Common myeloid progenitor, CD34-positive (primary cell): ENCODE data around the gene CABCOCO1.
"Not testable (repeated sequence)": the region's sequence is repeated elsewhere in the genome, so short reads cannot be mapped to it uniquely, and the experiment has no call there.

Experiments
- CTCF ChIA-PET: fragments of 350-600 bp; sonication (Branson Sonifier 250); formaldehyde crosslinking; loops from one replicate; lab custom pipeline; 2021; ENCODE audit warnings: antibody characterized with exemption; lab: Charles Lee
- POLR2A ChIA-PET: fragments of 350-600 bp; sonication (Branson Sonifier 250); formaldehyde crosslinking; loops from one replicate; lab custom pipeline; 2021; ENCODE audit warnings: antibody characterized with exemption; lab: Charles Lee
- DNase-seq, 3 donors: peaks; one replicate each; pipeline versions ENCODE4 v3.0.0 to v3.0.0-alpha.2; 2013
- H3K27ac ChIP-seq, 2 experiments: 1 replicate in 1 of 2; 2 replicates in 1 of 2; pipeline ENCODE4 v1.7.0; 2013; ENCODE audit warnings: inconsistent platforms in 2 of 2, low read length in 2 of 2, mild to moderate bottlenecking in 2 of 2, low read depth in 1 of 2, moderate library complexity in 1 of 2; ENCODE audit not compliant: severe bottlenecking in 2 of 2, insufficient read depth in 1 of 2, poor library complexity in 1 of 2
- H3K27me3 ChIP-seq, 5 experiments: replicated peaks in 2 of 5; 1 replicate in 3 of 5; 2 replicates in 2 of 5; pipeline versions ENCODE4 v1.6.1 to v1.7.0; 2013; ENCODE audit warnings: low read length in 4 of 5, mild to moderate bottlenecking in 2 of 5, moderate library complexity in 2 of 5, inconsistent platforms in 1 of 5; ENCODE audit not compliant: insufficient read depth in 5 of 5, control insufficient read depth in 4 of 5
- H3K36me3 ChIP-seq, 4 experiments: 1 replicate in 2 of 4; 2 replicates in 2 of 4; pipeline versions ENCODE4 v1.6.1 to v1.7.0; 2013; ENCODE audit warnings: low read length in 3 of 4, control low read depth in 1 of 4, mild to moderate bottlenecking in 1 of 4; ENCODE audit not compliant: control insufficient read depth in 4 of 4, insufficient read depth in 4 of 4
- H3K4me1 ChIP-seq, 4 experiments: 1 replicate in 3 of 4; 2 replicates in 1 of 4; pipeline versions ENCODE4 v1.6.1 to v1.7.1; 2013; ENCODE audit warnings: low read length in 3 of 4, mild to moderate bottlenecking in 3 of 4, control low read depth in 1 of 4, inconsistent platforms in 1 of 4, moderate library complexity in 1 of 4; ENCODE audit not compliant: control insufficient read depth in 4 of 4, insufficient read depth in 4 of 4; ENCODE audit errors: control extremely low read depth in 1 of 4
- H3K4me3 ChIP-seq, 7 experiments: 1 replicate in 4 of 7; 2 replicates in 3 of 7; pipeline versions ENCODE4 v1.5.1 to v1.7.0; 2013; ENCODE audit warnings: mild to moderate bottlenecking in 7 of 7, low read length in 6 of 7, moderate library complexity in 6 of 7, inconsistent platforms in 2 of 7, low read depth in 2 of 7, control low read depth in 1 of 7; ENCODE audit not compliant: insufficient read depth in 4 of 7, control insufficient read depth in 1 of 7; ENCODE audit errors: extremely low read depth in 1 of 7
- H3K9me3 ChIP-seq, 5 experiments: 1 replicate in 4 of 5; 2 replicates in 1 of 5; pipeline versions ENCODE4 v1.6.1 to v1.7.1; 2013; ENCODE audit warnings: low read length in 4 of 5, mild to moderate bottlenecking in 2 of 5, inconsistent platforms in 1 of 5, low read depth in 1 of 5, moderate library complexity in 1 of 5; ENCODE audit not compliant: control insufficient read depth in 4 of 5, insufficient read depth in 2 of 5; ENCODE audit errors: control extremely low read depth in 1 of 5
- WGBS: methylation state at CpG from one replicate; pipeline ENCODE4 v1.1.5; 2013; ENCODE audit not compliant: insufficient coverage; 5-methylcytosine and 5-hydroxymethylcytosine counted together

CABCOCO1 gene

DNA sequence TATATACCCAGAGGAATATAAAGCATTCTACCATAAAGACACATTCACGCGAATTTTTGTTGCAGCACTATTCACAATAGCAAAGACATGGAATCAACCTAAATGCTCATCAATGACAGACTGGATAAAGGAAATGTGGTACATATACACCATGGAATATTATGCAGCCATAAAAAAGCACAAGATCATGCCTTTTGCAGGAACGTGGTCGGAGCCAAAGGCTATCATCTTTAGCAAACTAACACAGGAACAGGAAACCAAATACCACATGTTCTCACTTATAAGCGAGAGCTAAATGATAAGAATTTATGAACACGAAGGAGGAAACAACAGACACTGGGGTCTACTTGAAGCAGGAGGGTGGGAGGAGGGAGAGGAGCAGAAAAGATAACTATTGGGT is 74.7 kb downstream of the CABCOCO1 start:
- H3K27me3 ChIP-seq, DNase-seq, H3K4me1 ChIP-seq, H3K4me3 ChIP-seq, H3K9me3 ChIP-seq, H3K27ac ChIP-seq, H3K36me3 ChIP-seq, POLR2A ChIA-PET: not testable (repeated sequence)
- WGBS: no CpG with 5 or more reads among the region's 6 CpGs
- CTCF ChIA-PET: interaction anchor here (1.0 to 9.9 kb wide), 2 partner anchors 11 to 82 kb away, joined by 3 to 108 read pairs; no protein-coding TSS in a partner anchor

DNA sequence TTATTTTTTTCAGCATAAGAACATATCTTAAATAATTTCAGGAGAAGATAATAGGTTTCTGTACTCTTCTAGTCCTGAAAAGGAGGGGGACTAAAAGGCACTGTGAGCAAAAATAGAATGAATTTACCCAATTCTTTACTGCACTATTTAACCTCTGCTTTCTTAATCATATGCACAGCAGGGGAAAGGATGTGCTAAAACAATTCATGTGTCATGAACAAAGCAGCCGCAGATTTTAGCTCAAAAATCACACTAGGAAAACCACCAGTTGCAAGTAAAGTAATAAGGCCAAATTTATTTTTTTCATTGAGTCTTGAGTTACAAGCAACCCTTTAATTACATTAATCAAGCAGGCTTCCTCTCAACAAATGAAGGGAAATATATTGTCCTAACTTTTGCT is 80.1 kb downstream of the CABCOCO1 start:
- no CpG with 5 or more reads among the region's 1 CpG for WGBS
- H3K27ac ChIP-seq: no peak overlapping the region

DNA sequence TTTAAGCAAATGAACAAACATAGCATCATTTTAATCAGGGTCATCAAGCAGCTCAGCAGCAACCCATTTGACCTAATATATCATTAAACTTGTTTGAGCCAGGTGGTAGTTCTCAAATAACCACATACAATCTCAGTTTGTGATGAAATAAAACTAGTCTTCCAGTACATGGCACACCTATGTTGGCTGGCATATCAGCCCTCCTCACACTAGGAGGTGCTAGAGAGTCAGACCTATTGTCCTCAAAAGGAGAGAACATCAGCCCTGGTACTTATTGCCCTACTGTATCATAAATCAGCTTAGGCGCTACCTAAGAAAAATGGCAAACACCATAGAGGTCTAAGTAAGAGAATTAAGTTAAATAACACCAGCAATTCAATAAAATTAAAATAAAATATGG is 81.7 kb downstream of the CABCOCO1 start:
- Histone ChIP-seq H3K36me3 (no peaks in the 10 kb centered on the region), H3K4me1 (peaks cover 0 to 20% (median 3%) of the 10 kb centered on the region in 4 experiments), H3K27ac (no peak overlapping the region), H3K9me3 (no peaks in the 10 kb centered on the region), H3K4me3 (no peak overlapping the region), H3K27me3 (no peaks in the 10 kb centered on the region)
- ChIA-PET CTCF (interaction anchor here (10.7 kb wide), 1 partner anchor 9 kb away, joined by 108 read pairs; no protein-coding TSS in a partner anchor), POLR2A (no interaction called here)
- peak in 2 of 3 donors; percentile 33 to 36 for DNase-seq
- no CpG with 5 or more reads among the region's 1 CpG for WGBS

More for the DNA sequence above, 80.1 kb downstream of the CABCOCO1 start:
- ChIA-PET CTCF (interaction anchor here (1.7 to 10.7 kb wide), 3 partner anchors 7 to 92 kb away, joined by 4 to 108 read pairs (median 14); no protein-coding TSS in a partner anchor), POLR2A (no interaction called here)
- no peak for DNase-seq
- peaks cover 0 to 16% (median 1%) of the 10 kb centered on the region in 4 experiments for H3K4me1 ChIP-seq
- H3K36me3 ChIP-seq: no peaks in the 10 kb centered on the region
- no peaks in the 10 kb centered on the region for H3K27me3 ChIP-seq
- no peak overlapping the region for H3K4me3 ChIP-seq
- H3K9me3 ChIP-seq: no peaks in the 10 kb centered on the region

DNA sequence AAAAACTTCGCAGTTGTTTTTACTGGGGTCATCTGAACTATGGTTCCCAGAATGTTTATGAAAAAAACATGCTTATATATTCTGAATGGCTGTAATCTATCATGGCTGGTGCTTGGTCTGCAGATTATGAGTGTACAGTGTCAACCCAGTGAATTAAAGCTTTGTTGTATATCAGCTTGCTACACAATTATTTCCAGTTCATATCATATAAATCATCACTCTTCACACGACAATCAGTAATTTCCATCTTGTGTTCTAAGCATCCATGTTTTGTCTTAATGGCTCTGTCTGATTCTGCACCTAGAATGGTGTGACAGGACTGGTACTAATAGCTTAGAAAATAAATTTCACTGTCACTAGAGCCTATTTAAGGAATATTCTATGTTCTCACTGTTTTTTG is 83.6 kb downstream of the CABCOCO1 start:
- ChIA-PET POLR2A (no interaction called here), CTCF (interaction anchor here (0.8 to 10.7 kb wide), 4 partner anchors 11 to 455 kb away, joined by 3 to 108 read pairs (median 4); no protein-coding TSS in a partner anchor)
- H3K27ac ChIP-seq: no peak overlapping the region
- H3K9me3 ChIP-seq: no peaks in the 10 kb centered on the region
- H3K4me1 ChIP-seq: peaks cover 2 to 33% (median 11%) of the 10 kb centered on the region in 4 experiments
- DNase-seq: peak in 1 of 3 donors; percentile 15
- no peak overlapping the region for H3K4me3 ChIP-seq
- 100% methylated on average over 1 of the region's 2 CpGs for WGBS
- H3K36me3 ChIP-seq: no peaks in the 10 kb centered on the region
- H3K27me3 ChIP-seq: no peaks in the 10 kb centered on the region

DNA sequence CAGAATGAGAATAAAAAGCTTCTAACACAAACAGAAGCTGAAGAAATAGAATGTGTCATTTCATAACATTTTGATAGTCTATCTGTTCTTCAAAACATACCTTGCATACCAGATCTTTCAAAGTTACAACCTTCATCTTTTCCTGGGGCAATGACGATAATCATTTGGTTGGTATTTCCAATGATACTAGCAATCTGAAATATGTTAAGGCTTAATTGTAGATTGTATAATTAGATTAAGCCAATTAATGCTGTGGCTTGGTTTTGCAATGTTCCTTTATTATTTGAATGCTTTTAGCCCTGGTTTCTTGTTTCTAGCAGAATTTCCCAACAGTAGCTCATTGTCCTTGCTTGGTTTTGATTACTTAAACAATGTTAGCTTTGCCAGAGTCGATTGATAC is 84.6 kb downstream of the CABCOCO1 start:
- POLR2A ChIA-PET: no interaction called here
- Histone ChIP-seq H3K4me1 (peaks cover 10 to 41% (median 20%) of the 10 kb centered on the region in 4 experiments), H3K4me3 (no peak overlapping the region), H3K36me3 (no peaks in the 10 kb centered on the region), H3K9me3 (no peaks in the 10 kb centered on the region), H3K27ac (no peak overlapping the region), H3K27me3 (no peaks in the 10 kb centered on the region)
- CTCF ChIA-PET: interaction anchor here (1.4 to 10.7 kb wide), 4 partner anchors 12 to 120 kb away, joined by 3 to 108 read pairs (median 45); no protein-coding TSS in a partner anchor
- no peak for DNase-seq
- WGBS: 100% methylated on average over 1 of the region's 2 CpGs

DNA sequence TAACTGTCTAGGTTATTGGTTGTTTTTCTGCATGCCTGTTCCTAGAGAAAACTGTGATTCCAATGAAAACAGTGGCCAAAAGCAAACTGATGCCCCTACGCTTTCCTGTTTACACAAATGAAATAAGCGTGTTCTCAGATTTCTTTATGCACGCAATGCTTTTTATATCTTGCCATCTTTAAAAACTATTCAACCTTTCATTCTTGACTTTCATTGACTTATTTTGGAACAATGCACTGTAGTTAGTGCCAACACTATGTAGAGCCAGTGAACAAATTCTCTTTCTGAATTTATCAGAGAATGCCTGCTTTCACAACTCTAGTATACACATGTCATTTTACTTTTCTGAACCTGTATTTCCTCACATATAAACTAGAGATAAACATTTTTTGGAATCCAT is 86.6 kb downstream of the CABCOCO1 start:
- Histone ChIP-seq H3K27ac (no peak overlapping the region), H3K27me3 (no peaks in the 10 kb centered on the region), H3K4me1 (peaks cover 22 to 57% (median 30%) of the 10 kb centered on the region in 4 experiments), H3K36me3 (no peaks in the 10 kb centered on the region), H3K4me3 (no peak overlapping the region), H3K9me3 (no peaks in the 10 kb centered on the region)
- 97% methylated on average over 3 of the region's 3 CpGs for WGBS
- ChIA-PET POLR2A (no interaction called here), CTCF (interaction anchor here (0.8 to 10.7 kb wide), 6 partner anchors 10 to 496 kb away, joined by 3 to 108 read pairs (median 4); no protein-coding TSS in a partner anchor)
- no peak for DNase-seq

DNA sequence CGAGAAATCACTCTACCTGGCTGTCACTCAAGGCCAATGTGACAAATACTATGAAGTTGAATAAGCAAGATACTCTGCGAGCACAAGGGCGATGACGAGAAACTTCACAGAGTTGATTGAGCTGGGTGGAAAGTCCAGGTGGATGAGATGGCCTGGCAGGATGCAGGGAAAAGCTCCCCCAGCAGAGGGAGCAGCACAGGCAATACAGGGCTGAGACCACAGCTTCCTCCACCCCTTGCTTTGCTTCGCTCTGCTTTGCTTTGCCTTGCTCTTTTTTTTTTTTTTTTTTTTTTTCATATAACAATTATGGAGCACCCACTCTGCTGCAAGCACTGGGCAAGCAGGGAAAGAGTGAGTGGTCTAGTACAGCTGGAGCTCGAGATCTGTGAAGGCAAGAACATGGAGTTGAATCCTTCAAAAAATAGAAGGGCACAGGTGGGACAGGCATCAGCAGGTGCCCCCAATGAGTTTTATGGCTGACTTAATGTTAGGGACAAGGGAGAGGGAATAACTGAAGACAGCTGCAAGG is 88.3 kb downstream of the CABCOCO1 start:
- peaks cover 30 to 75% (median 45%) of the 10 kb centered on the region in 4 experiments for H3K4me1 ChIP-seq
- no peaks in the 10 kb centered on the region for H3K36me3 ChIP-seq
- H3K4me3 ChIP-seq: peak overlapping the region in 3 of 7 experiments; percentile 7 to 22 (median 14)
- ChIA-PET CTCF (interaction anchor here (0.6 to 10.7 kb wide), 33 partner anchors 8 to 195 kb away, joined by 3 to 108 read pairs (median 5); partner anchors contain the start of gene ARID5B), POLR2A (interaction anchor here (0.6 to 2.2 kb wide), 6 partner anchors 14 to 146 kb away, joined by 3 to 19 read pairs (median 6); no protein-coding TSS in a partner anchor)
- no peaks in the 10 kb centered on the region for H3K9me3 ChIP-seq
- H3K27ac ChIP-seq: peak overlapping the region; percentile 62 to 69
- WGBS: 57% methylated on average over 5 of the region's 6 CpGs
- no peaks in the 10 kb centered on the region for H3K27me3 ChIP-seq
- peak; percentile 85 to 90 (median 88) for DNase-seq
